ACHN (cell line): ENCODE measurements around the gene GRM8.
"Not testable (repeated sequence)": the region's sequence is repeated elsewhere in the genome, so short reads cannot be mapped to it uniquely, and the experiment has no call there.

Source experiments
- DNase-seq: peaks from one replicate; pipeline ENCODE4 v3.0.0-alpha.2; 2015
- in situ Hi-C: cut with HindIII; loops from 2 replicates; pipeline ENCODE4 v1.10.0; 2017; ENCODE audit warnings: low sequenced_read_pairs, low pct_ligation_motif_present, low pct_unique_long_range_greater_than_20kb

Gene GRM8

DNA sequence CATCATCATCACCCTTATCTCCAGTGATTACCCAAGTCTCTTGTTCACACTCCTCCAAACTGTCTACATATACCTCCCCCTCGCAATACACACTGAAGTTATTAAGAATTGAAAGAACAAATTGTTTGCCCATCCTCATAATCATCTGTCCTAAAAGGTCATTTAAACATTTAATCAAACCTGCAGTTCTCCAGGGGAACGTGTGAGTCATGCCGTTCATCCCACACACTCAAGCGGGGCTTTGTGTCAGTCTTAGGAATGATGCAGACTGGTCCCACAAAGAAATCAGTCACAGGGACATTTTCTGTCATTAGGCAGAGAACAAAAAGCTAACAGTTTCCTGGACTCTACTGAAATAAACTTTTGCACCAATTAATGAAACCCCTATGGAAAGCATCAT, 365.2 kb downstream of the GRM8 start:
- DNase-seq, in situ Hi-C loops: not testable (repeated sequence)

DNA sequence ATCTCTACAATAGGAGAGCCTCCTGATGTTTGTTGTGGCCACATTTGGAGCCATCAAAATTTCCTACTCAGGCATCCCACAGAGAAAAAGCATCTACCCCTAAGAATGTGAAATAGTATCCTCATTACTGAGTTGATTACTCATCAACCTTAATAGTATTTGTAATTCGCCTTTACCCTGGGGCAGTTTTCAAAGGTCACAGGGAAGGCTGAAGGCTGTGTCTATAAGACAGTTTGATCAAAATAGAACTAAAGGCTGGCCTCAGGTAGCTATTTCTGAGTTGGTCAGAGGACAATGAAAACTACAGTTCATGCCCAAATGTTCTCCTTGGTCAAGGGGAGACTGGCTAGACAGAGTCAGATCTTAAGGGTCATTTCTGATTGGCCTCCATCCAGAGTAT, 370.0 kb downstream of the GRM8 start:
- in situ Hi-C loops, DNase-seq: not testable (repeated sequence)

DNA sequence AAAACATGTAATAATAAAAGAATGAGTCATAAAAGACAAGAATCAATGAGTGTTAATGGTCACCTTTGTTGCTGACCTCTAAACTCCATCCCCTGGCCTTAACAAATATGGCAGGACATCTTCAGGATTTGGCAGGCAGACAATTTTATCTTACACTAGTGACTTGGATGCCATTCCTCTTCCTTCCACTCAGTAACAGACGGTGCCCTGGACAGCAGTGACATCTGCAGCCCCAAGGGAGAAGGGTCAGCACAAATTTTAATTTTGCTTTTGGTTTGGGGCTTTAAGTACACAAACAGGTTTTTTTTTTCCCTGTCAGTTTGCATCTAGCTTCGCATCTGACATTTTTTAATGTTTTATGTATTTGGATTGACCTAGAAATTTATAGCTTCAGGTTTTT, 370.8 kb downstream of the GRM8 start:
- DNase-seq, in situ Hi-C loops: not testable (repeated sequence)

DNA sequence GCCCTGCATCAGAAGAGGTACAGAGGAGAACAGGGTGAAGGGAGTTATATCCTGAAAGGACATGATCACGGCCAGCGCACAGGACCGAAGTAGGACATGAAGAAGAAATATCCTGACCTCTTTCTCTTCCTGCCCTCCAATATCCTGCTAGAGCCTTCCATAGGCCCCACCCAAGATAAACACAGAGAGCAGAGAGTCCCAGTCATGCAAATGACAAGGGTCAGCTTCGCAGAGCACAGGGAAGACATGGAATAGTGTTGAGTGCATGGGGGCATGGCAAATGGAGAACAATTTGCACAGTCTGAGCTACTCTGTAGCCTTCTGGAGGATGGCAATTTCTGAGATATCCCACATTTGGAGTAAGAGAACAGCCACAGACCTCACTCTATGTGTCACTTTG, 371.4 kb downstream of the GRM8 start:
- in situ Hi-C loops = no loop called here
- DNase-seq = no peak

DNA sequence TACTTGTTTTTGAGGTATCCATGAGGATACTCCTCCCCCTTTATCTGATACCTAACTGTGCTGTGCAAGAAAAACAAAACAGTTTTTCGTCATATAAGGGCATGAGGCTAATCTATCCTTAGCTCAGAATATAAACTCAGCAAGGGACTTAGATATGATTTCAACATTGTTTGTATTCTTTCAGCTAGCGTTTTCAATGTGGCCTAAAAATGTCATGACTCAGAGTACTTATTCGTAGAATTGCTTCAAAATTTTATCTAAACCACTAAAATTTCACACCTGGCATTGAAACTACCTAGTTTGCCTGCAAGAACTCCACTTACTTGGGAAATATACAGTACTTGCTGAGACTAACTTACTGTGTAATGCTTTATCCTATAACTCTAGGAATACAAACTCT, 376.2 kb downstream of the GRM8 start:
- DNase-seq, in situ Hi-C loops: not testable (repeated sequence)

DNA sequence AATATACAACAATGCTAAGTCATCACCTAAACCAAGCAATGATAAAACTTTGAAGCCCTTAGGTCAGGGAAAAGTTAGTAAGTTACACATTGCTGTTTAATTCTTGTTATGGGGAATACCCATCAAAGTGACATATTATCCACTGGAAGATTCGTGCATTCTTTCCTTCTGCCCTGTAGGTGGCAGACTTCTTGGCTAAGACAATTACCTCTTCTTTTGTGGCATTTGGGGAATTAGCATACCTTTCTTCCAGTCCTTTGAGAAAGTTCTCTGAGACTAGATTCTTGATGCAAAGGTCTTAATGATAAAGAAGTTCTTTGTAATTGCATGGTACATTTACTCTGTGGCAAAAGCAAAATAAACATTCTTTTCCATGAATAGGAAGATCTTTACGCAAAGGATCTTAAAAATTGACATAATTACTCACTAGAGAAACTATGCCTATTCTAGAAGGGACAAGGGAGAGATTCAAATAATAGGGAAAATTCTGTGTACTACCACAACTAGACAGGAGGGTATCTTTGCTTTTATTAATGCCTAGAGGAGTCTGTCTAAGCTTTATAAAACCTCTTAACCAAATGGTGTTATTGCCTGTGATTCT, 395.9 kb downstream of the GRM8 start:
- DNase-seq = peak; percentile 41
- in situ Hi-C loops = no loop called here

DNA sequence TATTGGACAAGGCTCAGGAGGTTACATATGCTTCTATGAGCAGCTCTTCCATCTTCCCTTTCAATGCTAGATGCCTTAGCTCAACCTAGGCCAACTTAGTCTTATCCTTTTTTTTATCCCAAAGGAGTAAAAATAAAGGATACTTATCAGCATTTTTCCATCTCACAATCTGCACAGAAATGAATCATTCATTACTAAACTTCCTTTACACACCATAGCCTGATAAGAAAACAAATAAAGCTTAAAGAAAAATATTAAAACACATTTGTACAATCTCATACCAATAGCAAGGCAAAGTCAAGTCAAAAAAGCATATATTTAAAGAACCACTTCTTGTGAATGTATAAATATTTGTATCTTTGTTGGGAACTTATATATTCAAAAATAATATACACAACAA, 407.4 kb downstream of the GRM8 start:
- no peak for DNase-seq
- in situ Hi-C loops = no loop called here

DNA sequence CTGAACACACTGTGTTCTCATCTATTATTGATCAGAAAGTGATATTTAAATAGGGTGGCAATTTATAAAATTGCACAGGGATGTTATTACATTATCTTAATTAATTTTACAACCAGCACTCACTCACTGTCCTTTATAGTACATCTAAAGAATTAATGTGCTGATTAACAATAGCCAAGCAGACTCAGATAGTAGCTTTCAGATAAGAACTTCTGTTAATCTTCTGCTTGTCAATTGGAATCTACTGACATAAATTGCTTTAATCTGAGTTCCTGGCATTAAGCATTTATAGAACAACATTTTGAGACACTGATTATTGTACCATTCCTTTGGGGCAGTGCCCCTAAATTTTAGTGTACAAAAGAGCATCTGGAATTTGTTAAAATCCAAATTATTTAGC, 408.9 kb downstream of the GRM8 start:
- in situ Hi-C loops = no loop called here
- DNase-seq = no peak

DNA sequence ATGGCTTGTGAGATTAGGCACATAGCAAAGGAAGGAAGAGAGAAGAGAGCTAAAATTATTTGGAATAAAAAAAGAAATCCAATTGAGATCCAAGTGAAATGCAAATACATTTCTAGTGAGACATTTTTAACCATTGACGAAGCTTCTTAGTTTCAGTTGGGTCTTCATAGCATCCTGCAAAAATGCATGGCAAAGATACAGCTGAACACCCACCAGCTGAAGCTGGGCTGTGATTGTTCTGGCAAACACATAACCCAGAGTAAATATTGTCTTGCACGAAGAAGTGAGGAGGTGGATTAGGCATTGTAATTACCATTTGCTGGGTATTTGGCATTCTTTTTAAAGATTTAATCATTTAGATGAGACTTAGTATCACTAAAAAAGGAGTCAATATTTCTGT, 409.4 kb downstream of the GRM8 start:
- in situ Hi-C loops = no loop called here
- DNase-seq = no peak

DNA sequence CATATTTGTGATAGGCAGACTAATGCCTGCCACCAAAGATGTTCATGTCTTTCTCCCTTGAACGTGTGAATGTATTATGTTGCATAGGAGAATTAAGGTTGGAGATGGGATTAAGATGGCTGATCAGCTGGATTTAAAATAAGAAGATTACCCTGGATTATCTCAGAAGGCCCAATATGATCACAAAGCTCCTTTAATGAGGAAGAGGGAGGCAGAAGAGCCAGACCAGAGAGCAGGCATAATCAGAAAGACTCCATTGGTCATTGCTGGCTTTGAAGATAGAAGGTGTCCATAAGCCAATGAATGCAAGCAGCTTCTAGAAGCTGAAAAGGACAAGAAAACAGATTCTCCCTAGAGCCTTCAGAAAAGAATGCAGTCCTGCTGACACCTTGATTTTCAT, 410.3 kb downstream of the GRM8 start:
- DNase-seq = no peak

DNA sequence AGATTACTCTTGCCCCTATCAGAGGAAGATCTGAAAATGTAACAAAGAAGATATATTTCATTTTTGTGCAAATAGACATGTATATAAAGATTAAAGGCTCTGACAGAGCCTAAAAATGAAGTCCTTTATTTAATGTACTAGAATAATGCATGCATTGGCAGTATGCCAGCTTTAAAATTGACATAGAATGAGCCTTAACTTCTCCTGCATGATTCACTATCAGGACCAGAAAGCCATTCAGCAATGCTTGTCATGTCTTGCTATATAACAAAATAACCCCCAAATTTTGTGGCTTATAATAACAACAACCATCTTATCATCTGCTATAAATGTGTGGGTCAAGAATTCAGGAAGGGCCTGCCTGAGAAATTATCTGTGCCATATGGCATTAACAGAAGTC, 411.9 kb downstream of the GRM8 start:
- in situ Hi-C loops = no loop called here
- DNase-seq = no peak

More for the DNA sequence above, 410.3 kb downstream of the GRM8 start:
- in situ Hi-C loops = no loop called here

DNA sequence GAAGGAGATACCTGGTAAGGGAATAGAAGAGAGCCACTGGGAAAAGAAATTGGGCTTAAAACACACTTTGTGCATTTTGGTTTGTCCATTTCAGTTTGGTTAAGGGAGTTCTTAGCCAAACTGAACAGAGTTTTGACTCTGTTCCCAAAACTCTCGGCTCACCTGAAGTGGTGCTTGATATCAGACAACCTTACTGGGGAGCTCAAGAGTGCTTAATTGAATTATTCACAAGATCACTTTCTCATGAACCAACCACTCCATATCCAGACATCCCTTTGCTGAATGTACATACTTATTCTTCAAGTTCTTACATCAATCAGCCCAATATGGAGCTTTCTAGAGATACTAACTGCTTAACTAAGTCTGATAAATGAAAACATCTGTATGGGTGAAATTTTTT, 413.1 kb downstream of the GRM8 start:
- in situ Hi-C loops = no loop called here
- DNase-seq = no peak

DNA sequence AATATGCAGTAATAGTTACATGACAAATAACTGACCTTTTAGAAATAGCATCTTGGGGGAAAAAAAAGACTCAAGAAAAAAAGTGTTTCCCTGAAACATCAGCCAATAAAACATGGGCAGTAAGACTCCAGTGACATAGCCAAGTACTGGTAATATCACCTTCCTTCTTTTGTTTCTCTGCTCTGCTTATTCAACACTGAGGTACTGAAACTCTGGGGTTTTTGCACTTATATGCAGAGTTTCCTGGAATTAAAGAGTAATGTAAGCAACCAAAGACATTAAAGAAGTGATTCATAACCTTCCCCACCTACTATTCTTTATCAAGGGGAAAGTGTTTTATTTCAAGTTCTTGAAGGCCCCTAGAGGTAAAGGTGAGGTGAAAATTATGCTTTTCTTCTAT, 414.5 kb downstream of the GRM8 start:
- no peak for DNase-seq
- in situ Hi-C loops = no loop called here

DNA sequence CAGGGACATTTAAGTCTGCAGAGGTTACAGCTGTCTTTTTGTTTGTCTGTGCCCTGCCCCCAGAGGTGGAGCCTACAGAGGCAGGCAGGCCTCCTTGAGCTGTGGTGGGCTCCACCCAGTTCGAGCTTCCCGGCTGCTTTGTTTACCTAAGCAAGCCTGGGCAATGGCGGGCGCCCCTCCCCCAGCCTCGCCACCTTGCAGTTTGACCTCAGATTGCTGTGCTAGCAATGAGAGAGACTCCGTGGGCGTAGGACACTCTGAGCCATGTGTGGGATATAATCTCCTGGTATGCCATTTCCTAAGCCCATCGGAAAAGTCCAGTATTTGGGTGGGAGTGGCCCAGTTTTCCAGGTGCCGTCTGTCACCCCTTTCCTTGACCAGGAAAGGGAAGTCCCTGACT, 421.5 kb downstream of the GRM8 start:
- DNase-seq = not testable (repeated sequence)

DNA sequence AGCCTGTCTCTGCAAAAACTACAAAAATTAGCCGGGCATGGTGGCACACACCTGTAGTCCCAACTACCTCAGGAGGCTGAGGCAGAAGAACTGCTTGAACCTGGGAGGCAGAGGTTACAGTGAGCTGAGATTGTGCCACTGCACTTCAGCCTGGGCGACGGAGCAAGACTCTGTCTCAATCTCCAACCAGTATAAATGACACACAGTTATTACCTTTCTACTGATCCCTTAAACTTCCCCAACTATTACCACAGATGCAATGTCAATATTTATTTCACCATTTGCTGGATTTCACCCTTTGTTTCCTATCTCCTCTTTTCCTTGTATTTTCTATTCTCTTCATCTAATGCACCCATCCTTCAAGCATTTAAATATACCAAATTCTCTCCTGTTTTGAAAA, 431.8 kb downstream of the GRM8 start:
- no peak for DNase-seq
- in situ Hi-C loops = no loop called here

More for the DNA sequence above, 421.5 kb downstream of the GRM8 start:
- in situ Hi-C loops = not testable (repeated sequence)

DNA sequence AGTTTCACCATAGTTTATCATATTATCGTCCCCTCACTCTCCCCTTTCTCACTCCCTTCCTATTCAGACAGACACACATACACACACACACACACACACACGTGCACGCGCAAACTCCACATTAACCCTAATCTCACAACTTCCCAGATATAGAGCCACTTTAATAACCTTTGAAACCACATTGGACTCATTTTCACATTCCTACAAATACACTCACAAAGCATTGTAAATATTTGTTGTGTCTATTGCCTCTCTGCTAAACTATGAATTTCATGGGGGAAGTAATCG, 433.6 kb downstream of the GRM8 start:
- no peak for DNase-seq
- in situ Hi-C loops = no loop called here

DNA sequence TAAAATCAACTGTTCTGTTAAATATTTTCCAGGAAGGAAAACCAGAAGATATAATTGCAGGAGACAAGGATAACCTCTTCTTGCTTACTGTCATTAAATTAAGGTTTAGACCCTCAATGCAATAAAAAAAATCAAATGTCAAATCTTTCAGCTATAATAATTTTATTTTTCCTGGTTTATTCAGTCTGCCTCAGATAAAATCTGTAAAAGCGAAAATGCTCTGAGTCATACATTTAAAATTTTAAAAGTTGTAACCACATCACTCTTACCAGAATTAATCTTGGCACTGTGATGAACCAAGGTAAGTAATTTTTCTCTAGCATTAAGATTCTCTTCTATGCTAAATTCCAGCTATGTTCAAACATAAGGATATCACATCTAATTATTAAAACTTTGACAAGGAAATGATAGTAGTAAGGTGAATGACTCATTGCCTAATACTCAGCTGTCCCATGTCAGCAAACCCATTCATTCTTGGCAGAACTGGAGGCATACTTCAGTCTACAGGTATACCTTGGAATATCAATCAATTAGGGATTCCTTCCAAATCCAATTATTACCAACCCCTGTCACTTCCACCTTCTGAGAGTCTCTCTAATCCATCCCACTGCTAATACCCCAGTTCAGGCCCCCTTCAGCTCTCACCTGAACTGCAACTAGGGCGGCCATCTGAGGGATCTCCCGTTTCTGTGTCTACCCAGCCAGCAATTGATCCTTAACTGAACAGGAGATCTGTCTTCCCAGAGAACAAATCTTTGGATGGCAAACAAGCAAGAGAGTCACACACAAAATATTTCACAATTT, 434.1 kb downstream of the GRM8 start:
- in situ Hi-C loops = no loop called here
- no peak for DNase-seq

DNA sequence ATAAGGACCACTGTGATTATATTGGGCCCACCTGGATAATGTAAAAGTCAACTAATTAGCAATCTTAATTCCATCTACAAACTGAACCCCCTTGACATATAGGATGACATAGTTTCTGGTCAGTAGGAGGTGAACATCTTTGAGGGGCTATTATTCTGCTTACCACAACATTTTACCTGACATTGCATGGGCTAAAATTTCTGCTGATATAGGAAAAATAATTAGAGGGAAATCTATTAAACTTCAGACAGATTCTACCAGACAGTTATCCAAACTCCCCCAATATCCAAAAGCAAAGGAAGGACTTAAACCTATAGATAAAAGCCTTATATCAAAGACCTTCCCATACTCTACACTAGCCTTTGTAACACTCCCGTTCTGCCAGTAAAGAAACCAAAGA, 443.6 kb downstream of the GRM8 start:
- DNase-seq = no peak
- in situ Hi-C loops = no loop called here

DNA sequence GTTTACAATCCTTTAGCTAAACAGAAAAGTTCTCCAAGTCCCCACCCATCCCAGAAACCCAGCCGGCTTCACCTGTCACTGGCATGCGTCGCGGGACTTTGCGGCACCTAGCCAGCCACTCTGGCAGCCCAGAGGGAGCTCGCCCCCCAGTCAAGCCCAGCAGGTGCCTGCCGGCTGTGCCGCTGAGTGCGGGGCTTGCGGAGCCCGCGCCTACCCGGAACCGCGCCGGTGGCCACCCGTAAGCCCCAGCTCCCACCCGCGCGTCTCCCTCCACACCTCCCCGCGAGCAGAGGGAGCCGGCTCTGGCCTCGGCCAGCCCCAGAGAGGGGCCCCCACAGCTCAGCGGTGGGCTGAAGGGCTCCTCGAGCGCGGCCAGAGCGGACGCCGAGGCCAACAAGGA, 446.1 kb downstream of the GRM8 start:
- in situ Hi-C loops = no loop called here

DNA sequence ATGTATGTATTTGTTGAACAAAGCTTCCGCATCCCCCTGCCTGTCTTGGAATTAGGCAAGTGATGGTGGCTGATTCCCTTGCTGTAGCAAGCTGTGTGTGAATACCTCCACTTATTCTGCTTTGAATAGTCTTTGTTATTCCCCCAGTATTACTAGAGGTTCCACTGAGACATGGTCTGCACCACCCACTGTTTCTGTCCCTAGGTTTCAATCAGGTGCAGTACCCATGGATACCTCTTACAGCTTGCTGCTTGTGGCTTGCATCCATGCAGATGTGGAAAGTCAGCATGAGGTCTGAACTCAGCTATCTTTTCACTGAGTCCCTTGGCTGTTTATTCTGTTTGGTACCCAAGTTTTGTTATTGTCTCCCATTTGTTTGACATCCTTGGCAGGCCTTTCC, 447.4 kb downstream of the GRM8 start:
- in situ Hi-C loops = no loop called here
- no peak for DNase-seq

More for the DNA sequence above, 446.1 kb downstream of the GRM8 start:
- DNase-seq = no peak
